ENCODE measurements around the gene NEU2.

Gene NEU2

GRCh38 chr2:233068762-233069418, 36.4 kb downstream of the NEU2 start:
- no peak overlapping the region for H3K4me3 ChIP-seq (ENCODE audit: low read depth, low read length)
- no peaks in the 10 kb centered on the region for H3K36me3 ChIP-seq

GRCh38 chr2:233072838-233073237, 40.4 kb downstream of the NEU2 start:
- no peak overlapping the region for H3K27ac ChIP-seq
- no peak for DNase-seq

More at GRCh38 chr2:233068762-233069418, 36.4 kb downstream of the NEU2 start:
- TF ChIP-seq CTCF (IDR thresholded peaks at IDR 0.05; ENCODE audit: low read depth, low read length) = no peak
- Histone ChIP-seq H3K9me3 (ENCODE audit: severe bottlenecking) (peaks cover 4% of the 10 kb centered on the region), H3K27me3 (ENCODE audit: insufficient read depth, low read depth, severe bottlenecking) (no peaks in the 10 kb centered on the region), H3K27ac (no peak overlapping the region)
- no peak for DNase-seq

GRCh38 chr2:233074106-233074505, 41.6 kb downstream of the NEU2 start:
- H3K36me3 ChIP-seq = no peaks in the 10 kb centered on the region
- no peaks in the 10 kb centered on the region for H3K27me3 ChIP-seq (ENCODE audit: insufficient read depth, low read depth, severe bottlenecking)
- no peak for DNase-seq
- no peak for TF ChIP-seq CTCF (IDR thresholded peaks at IDR 0.05; ENCODE audit: low read depth, low read length)
- H3K4me3 ChIP-seq (ENCODE audit: low read depth, low read length) = no peak overlapping the region
- H3K27ac ChIP-seq = no peak overlapping the region
- peaks cover 4% of the 10 kb centered on the region for H3K9me3 ChIP-seq (ENCODE audit: severe bottlenecking)

More at GRCh38 chr2:233072838-233073237, 40.4 kb downstream of the NEU2 start:
- Histone ChIP-seq H3K4me3 (ENCODE audit: low read depth, low read length) (no peak overlapping the region), H3K9me3 (ENCODE audit: severe bottlenecking) (peaks cover 4% of the 10 kb centered on the region), H3K27me3 (ENCODE audit: insufficient read depth, low read depth, severe bottlenecking) (no peaks in the 10 kb centered on the region), H3K36me3 (no peaks in the 10 kb centered on the region)
- no peak for TF ChIP-seq CTCF (IDR thresholded peaks at IDR 0.05; ENCODE audit: low read depth, low read length)

- H3K36me3 ChIP-seq = no peaks in the 10 kb centered on the region
- no peak for TF ChIP-seq CTCF (IDR thresholded peaks at IDR 0.05; ENCODE audit: low read depth, low read length)
- H3K4me3 ChIP-seq (ENCODE audit: low read depth, low read length) = no peak overlapping the region
- peaks cover 4% of the 10 kb centered on the region for H3K9me3 ChIP-seq (ENCODE audit: severe bottlenecking)
- no peak for DNase-seq
- no peak overlapping the region for H3K27ac ChIP-seq
- H3K27me3 ChIP-seq (ENCODE audit: insufficient read depth, low read depth, severe bottlenecking) = no peaks in the 10 kb centered on the region
Measured at GRCh38 chr2:233075141-233075965, 42.9 kb downstream of the NEU2 start.

GRCh38 chr2:233075966-233076339, 43.5 kb downstream of the NEU2 start:
- H3K9me3 ChIP-seq (ENCODE audit: severe bottlenecking) = peaks cover 4% of the 10 kb centered on the region
- H3K36me3 ChIP-seq = no peaks in the 10 kb centered on the region
- no peak overlapping the region for H3K4me3 ChIP-seq (ENCODE audit: low read depth, low read length)
- no peak for TF ChIP-seq CTCF (IDR thresholded peaks at IDR 0.05; ENCODE audit: low read depth, low read length)
- no peak for DNase-seq
- H3K27ac ChIP-seq = no peak overlapping the region
- H3K27me3 ChIP-seq (ENCODE audit: insufficient read depth, low read depth, severe bottlenecking) = no peaks in the 10 kb centered on the region

All from WERI-Rb-1 (cell line).